CD1c-positive myeloid dendritic cell (primary cell): ENCODE measurements around the gene TTLL11.

Source experiments
- DNase-seq: peaks from one replicate; pipeline ENCODE4 v3.0.0-alpha.2; 2016; ENCODE audit errors: extremely low spot score

The TTLL11 gene

DNA sequence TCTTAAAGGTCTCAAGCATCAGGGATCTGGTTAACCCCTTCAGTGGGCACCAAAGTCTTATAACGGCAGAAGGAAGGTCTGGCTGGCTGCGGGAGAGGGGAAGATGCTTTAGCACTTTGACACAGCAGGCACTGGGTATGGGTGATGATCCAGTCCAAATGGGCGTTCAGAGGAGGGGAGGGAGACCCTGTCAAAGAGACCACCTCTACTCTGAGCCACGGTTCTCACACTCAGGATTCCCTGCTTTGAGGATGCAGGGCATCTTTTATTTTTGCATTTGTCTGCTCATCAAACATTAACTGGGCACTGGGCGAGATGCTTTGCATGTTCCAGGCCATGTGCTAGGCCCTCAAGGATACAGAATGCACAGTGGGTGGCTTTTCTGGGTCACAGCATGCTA lies 237.6 kb downstream of the TTLL11 start:
- no peak for DNase-seq

- DNase-seq, result no peak
These were observed 239.3 kb downstream of the TTLL11 start for GRCh38 chr9:121853617-121854395.

DNA sequence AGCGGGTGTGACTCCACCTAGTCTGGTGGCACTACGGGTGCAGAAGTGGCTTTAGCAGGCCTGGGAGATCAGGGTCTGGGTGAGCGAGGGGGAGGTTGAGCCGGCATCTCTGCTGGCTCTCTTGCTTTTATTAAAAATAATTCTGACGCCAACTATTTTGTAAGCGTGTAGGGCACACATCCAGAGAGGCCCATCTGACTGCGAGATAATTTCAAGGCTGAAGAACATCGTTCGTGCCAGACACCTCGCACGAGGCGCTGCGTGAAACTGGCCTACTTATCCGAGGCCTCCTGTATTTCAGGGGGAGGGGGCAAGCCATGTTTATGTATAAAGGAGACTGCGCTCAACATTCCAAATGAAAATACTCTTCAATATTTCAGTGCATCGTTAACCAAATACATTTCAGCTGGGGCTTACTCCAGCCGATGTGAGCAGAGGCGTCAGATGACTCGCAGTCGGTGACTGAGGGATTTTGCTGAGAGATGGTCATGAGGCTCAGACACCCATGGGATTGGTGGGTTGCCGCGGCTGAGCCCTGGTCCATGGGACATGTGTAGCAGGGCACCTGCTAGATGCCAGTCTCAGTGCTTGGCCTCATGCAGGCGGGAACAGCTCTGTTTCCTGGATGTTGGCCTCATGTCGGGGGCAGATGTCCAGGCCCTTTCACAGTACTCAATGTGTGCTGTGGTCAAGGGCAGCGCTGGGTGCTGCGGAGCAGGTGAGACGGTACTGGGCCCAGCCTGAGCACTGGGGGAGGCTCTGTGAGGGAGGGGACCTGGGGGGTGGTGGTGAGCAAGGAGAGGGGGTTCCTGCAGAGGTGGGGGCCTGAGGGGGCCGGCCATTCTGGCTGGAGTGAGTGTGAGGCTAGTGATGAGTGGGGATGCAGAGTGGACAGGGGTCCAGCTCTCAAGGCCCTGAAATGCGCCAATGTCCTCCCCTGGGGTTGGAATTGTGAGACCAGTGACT lies 240.2 kb downstream of the TTLL11 start:
- no peak for DNase-seq

DNA sequence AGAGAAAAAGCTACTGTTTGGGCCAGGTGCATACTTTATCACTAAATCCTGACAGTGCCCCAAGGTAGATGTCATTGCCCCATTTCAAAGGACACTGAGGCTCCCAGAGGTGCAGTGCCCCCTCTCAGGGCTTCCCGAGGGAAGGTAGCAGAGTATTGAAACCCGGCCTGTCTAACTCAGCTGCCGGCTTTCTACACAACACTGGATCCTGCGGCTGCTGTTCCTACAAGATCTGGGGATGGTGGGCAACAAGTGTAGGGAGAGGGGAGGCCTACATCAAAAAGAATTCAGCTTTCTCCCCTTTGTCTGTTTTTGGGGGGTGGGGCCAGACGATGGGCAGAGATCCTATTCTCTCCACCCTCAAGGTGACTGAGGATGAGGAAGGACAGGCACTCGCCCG lies 240.9 kb downstream of the TTLL11 start:
- no peak for DNase-seq

- DNase-seq, result no peak
These were observed 241.4 kb downstream of the TTLL11 start for GRCh38 chr9:121851641-121852091.

- no peak for DNase-seq
These were observed 242.7 kb downstream of the TTLL11 start for GRCh38 chr9:121850366-121850765.

GRCh38 chr9:121849554-121849953 lies 243.6 kb downstream of the TTLL11 start:
- DNase-seq, result no peak

DNA sequence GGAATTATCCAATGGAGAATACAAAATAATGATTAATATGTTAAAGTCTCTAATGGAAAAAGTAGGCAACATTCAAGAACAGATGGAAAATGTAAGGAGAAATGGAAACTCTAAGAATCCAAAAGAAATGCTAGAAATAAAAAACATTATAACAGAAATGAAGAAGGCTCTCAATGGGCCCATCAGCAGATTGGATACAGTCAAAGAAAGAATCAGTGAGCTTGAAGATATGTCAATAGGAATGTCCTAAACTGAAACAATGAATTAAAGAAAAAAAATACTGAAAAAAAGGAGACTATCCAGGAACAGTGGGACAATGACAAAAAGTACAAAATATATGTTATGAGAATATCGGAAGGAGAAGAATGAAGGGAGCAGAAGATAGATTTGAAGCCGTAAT lies 248.5 kb downstream of the TTLL11 start:
- DNase-seq, result no peak

GRCh38 chr9:121844098-121844497 lies 249.0 kb downstream of the TTLL11 start:
- no peak for DNase-seq

- DNase-seq, result no peak
These were observed 250.5 kb downstream of the TTLL11 start for GRCh38 chr9:121842612-121842978.

DNA sequence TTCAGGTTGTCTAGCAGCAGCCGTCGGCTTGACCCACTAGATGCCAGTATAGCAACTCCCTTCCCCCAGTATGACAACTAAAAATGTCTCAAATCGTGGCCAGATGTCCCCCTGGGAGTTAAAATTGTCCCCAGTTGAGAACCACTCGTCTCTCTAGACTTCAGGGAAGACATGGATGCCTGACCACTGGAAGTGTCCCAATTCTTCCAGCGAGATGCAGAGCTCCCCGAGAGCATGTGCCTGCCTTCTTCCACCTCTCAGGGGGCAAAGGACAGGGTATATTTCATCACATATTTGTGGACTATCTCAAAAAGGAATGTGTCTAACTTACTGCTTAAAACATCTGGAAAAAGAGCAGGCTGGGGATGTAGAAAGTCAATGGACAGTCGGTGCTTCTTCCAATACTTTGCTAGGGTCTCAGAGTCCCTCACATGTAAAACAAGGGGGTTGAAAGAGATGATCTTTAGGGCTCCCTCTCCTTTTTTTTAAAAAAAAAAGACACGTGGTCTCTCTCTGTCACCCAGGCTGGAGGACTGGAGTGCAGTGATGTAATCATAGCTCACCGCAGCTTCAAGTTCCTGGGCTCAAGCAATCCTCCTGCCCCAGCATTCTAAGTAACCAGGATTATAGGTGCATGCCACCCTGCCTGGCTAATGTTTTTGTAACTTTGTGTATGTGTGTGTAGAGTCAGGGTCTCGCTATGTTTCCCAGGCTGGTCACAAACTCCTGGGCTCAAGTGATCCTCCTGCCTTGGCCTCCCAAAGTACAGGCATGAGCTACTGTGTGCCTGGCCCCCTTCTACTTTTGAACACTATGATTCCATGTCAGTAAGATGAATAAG lies 251.1 kb downstream of the TTLL11 start:
- DNase-seq, result no peak

DNA sequence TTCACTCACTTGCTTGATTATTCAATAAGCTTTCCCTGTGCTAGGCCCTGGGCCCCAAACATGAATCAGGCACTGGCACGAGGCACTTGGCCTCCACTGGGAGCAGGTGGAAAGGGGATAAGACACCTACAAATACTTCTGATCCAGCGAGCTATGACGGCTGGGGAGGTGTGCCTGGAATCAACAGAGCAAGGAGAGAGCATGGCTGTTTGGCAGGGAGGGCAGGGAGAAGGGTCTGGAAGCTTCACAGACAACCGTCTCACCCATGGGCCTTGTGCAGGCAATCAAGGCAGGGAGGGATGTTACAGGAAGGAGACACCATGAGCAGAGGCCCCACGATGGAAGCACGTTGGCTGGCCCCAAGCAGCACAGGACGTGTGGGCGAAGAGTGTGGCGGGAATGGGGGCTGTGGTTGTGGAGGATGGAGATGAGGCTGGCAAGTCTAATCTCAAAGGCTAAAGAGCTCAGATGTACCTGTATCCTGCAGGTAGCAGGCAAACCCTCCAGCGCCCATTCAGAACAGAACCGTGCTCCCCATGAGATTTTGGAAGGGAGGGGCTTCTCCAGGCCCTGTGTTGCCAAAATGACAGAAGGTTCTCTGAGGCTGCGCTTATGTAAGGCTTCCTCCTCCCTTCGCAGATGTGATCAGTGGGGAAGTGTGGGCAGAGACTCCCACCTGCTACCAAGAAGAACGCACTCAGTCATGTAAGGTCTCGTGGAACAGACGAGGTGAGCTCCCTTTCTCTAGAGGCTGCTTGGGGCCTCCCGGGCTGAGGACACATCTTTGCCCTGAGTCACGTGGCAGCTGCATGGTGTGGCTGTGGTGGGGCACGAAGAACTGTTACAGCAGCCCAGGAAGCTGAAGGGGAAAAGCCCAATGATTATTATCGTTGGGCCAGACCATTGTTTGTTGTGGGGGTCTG lies 252.0 kb downstream of the TTLL11 start:
- DNase-seq, result no peak

DNA sequence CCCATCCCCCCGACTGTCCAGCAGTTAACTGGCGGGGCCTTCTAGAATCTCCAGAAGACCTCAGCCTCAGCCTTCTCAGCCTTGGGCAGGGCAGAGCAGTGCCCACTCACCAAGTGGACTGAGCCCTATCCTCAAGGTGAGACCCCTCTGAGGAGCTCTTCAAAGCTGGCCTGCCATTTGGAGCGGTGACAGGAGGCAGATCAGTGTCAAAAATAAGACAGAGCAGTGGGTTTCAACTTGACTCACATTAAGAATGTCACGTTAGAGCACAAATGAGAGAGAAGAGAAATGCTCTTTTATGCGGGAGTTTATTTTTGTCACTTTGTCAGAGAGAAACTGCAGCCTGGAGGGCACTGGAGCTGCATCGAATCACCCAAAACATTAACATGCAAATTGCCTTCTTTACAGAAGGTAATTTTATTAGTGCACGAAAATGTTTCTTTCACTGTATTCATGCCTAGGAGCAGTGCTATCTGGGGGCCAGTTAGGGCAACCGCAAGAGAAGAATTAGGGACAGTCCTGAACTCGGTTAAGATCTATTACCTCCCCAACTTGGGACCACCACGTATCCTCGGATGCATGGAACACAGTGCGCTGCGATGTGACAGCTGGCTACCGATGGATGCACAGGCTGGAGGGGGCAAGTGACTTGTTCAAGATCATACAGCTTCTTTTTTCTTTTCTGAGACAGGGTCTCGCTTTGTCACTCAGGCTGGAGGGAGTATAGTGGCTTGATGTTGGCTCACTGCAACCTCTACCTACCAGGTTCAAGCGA lies 253.2 kb downstream of the TTLL11 start:
- no peak for DNase-seq

GRCh38 chr9:121838746-121839669 lies 254.1 kb downstream of the TTLL11 start:
- no peak for DNase-seq

GRCh38 chr9:121837113-121837961 lies 255.8 kb downstream of the TTLL11 start:
- no peak for DNase-seq

DNA sequence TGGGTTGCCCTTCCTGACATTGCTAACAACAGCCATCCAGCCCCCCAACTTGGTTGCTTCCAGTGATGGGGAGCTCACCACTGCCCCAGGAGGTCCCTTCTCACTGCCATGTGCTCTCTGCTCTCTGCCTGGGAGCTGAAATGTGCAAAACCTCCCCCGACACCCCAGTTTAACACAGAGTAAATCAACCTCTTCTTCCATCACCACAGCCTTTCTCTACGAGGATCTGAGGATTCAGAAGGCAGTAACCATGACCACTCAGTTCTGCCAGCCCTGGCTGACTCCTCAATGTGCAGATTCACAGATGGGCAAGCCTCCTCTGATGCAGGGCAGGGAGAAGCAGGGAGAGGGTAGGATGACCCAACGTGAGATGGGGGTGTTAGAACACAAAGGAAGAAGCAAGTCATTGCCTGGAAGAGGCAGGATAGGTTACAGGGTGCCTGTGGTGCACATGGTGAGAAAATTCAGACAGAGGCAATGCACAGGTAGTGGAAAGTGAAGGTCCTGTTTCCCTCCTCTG lies 256.7 kb downstream of the TTLL11 start:
- no peak for DNase-seq

GRCh38 chr9:121835587-121836365 lies 257.3 kb downstream of the TTLL11 start:
- no peak for DNase-seq
